ENCODE measurements around the gene NECTIN1.

Gene NECTIN1

GRCh38 chr11:119734788-119735187 is 5.8 kb upstream of the NECTIN1 start:
- TF ChIP-seq GABPA (IDR thresholded peaks at IDR 0.05; ENCODE audit: low read depth) (no peak), CTCF (IDR thresholded peaks at IDR 0.05; ENCODE audit: insufficient read depth, low read length) (no peak), SPI1 (IDR thresholded peaks at IDR 0.05; ENCODE audit: borderline replicate concordance, low read depth) (no peak)
- Histone ChIP-seq H3K4me3 (replicated peaks; ENCODE audit: insufficient read depth, low read length) (no peak overlapping the region), H3K27ac (replicated peaks) (no peak overlapping the region), H3K27me3 (ENCODE audit: insufficient read depth, poor library complexity, severe bottlenecking) (no peaks in the 10 kb centered on the region)
- DNase-seq (ENCODE audit: low read depth in 1 of 2, low spot score in 1 of 2): no peak

GRCh38 chr11:119730789-119731386 is 1.9 kb upstream of the NECTIN1 start:
- no peak overlapping the region for H3K27ac ChIP-seq (replicated peaks)
- no peak for DNase-seq (ENCODE audit: low read depth in 1 of 2, low spot score in 1 of 2)
- H3K4me3 ChIP-seq (replicated peaks; ENCODE audit: insufficient read depth, low read length): no peak overlapping the region
- no peak for TF ChIP-seq CTCF (IDR thresholded peaks at IDR 0.05; ENCODE audit: insufficient read depth, low read length)
- TF ChIP-seq SPI1 (IDR thresholded peaks at IDR 0.05; ENCODE audit: borderline replicate concordance, low read depth): no peak
- no peak for TF ChIP-seq REST (IDR thresholded peaks at IDR 0.05; ENCODE audit: insufficient replicate concordance, low read depth)
- TF ChIP-seq GABPA (IDR thresholded peaks at IDR 0.05; ENCODE audit: low read depth): no peak
- TF ChIP-seq POLR2AphosphoS5 (IDR thresholded peaks at IDR 0.05; ENCODE audit: low read depth): no peak
- H3K27me3 ChIP-seq (ENCODE audit: insufficient read depth, poor library complexity, severe bottlenecking): no peaks in the 10 kb centered on the region

- no peak overlapping the region for H3K27ac ChIP-seq (replicated peaks)
- TF ChIP-seq GABPA (IDR thresholded peaks at IDR 0.05; ENCODE audit: low read depth): no peak
- peak; percentile 61 for TF ChIP-seq SPI1 (IDR thresholded peaks at IDR 0.05; ENCODE audit: borderline replicate concordance, low read depth)
- H3K4me3 ChIP-seq (replicated peaks; ENCODE audit: insufficient read depth, low read length): peak overlapping the region; percentile 77
- DNase-seq (ENCODE audit: low read depth in 1 of 2, low spot score in 1 of 2): peak in 1 of 2 experiments; percentile 38
- no peaks in the 10 kb centered on the region for H3K27me3 ChIP-seq (ENCODE audit: insufficient read depth, poor library complexity, severe bottlenecking)
Measured at GRCh38 chr11:119729951-119730613, 1.1 kb upstream of the NECTIN1 start.

- DNase-seq (ENCODE audit: low read depth in 1 of 2, low spot score in 1 of 2): no peak
- H3K27me3 ChIP-seq (ENCODE audit: insufficient read depth, poor library complexity, severe bottlenecking): no peaks in the 10 kb centered on the region
- H3K4me3 ChIP-seq (replicated peaks; ENCODE audit: insufficient read depth, low read length): peak overlapping the region; percentile 77
- peak overlapping the region; percentile 67; the same call in 1 of the 2 replicates for H3K27ac ChIP-seq (replicated peaks)
- TF ChIP-seq POLR2AphosphoS5 (IDR thresholded peaks at IDR 0.05; ENCODE audit: low read depth) (no peak), REST (IDR thresholded peaks at IDR 0.05; ENCODE audit: insufficient replicate concordance, low read depth) (no peak), CTCF (IDR thresholded peaks at IDR 0.05; ENCODE audit: insufficient read depth, low read length) (no peak), GABPA (IDR thresholded peaks at IDR 0.05; ENCODE audit: low read depth) (no peak), SPI1 (IDR thresholded peaks at IDR 0.05; ENCODE audit: borderline replicate concordance, low read depth) (no peak)
Measured at GRCh38 chr11:119729581-119729927, 554 bp upstream of the NECTIN1 start.
